T-cell (primary cell): ENCODE data around the gene KRCC1. TPM values are rescaled to one million over a fixed set of nuclear protein-coding genes. Genes with fewer than 3 reads are reported as not detected.

Source experiments
- ATAC-seq, 4 experiments: fragments of 200-7000 bp in 3 of 4; fragments of 150-1000 bp in 1 of 4; cut with Tn5 transposase; replicated peaks in 1 of 4; 1 replicate in 3 of 4; 2 replicates in 1 of 4; pipeline ENCODE4 v1.10.0; 2021; ENCODE audit warnings: moderate library complexity in 3 of 4, mild to moderate bottlenecking in 2 of 4, moderate number of reproducible peaks in 1 of 4
- CTCF ChIA-PET, 2 donors: fragments of 300-600 bp; sonication (Branson Sonifier 250); formaldehyde crosslinking; loops; one replicate each; lab custom pipeline; 2022; ENCODE audit warnings: antibody characterized with exemption in 2 of 2; lab: Charles Lee
- POLR2A ChIA-PET, 2 donors: fragments of 300-600 bp; sonication (Branson Sonifier 250); formaldehyde crosslinking; loops; one replicate each; lab custom pipeline; 2022; ENCODE audit warnings: antibody characterized with exemption in 2 of 2; lab: Charles Lee
- DNase-seq, 35 experiments: peaks; one replicate each; pipeline versions ENCODE4 v3.0.0 to v3.0.0-alpha.2; 2013 to 2023
- H3K27ac ChIP-seq: one replicate; pipeline ENCODE4 v1.5.1; 2013; ENCODE audit warnings: low read length
- H3K27me3 ChIP-seq, 2 experiments: replicated peaks in 1 of 2; 1 replicate in 1 of 2; 2 replicates in 1 of 2; pipeline versions ENCODE4 v1.6.1 to v1.7.0; 2013; ENCODE audit warnings: low read length in 1 of 2, mixed read lengths in 1 of 2; ENCODE audit not compliant: control insufficient read depth in 2 of 2, insufficient read depth in 2 of 2; ENCODE audit errors: extremely low read depth in 1 of 2
- H3K36me3 ChIP-seq, 2 donors: 1 replicate in 1 of 2; 2 replicates in 1 of 2; pipeline versions ENCODE4 v1.6.1 to v1.7.0; 2013; ENCODE audit warnings: low read length in 1 of 2; ENCODE audit not compliant: control insufficient read depth in 2 of 2, insufficient read depth in 1 of 2; ENCODE audit errors: extremely low read depth in 1 of 2
- H3K4me1 ChIP-seq, 2 experiments: 1 replicate in 1 of 2; 2 replicates in 1 of 2; pipeline versions ENCODE4 v1.6.1 to v1.7.0; 2013; ENCODE audit warnings: low read length in 2 of 2, mixed read lengths in 1 of 2; ENCODE audit not compliant: insufficient read depth in 2 of 2, control insufficient read depth in 1 of 2; ENCODE audit errors: extremely low read depth in 1 of 2
- H3K4me3 ChIP-seq, 2 donors: 1 replicate in 1 of 2; 2 replicates in 1 of 2; pipeline versions ENCODE4 v1.5.1 to v1.7.0; 2013; ENCODE audit warnings: mild to moderate bottlenecking in 2 of 2, low read length in 1 of 2, moderate library complexity in 1 of 2; ENCODE audit not compliant: control insufficient read depth in 1 of 2; ENCODE audit errors: extremely low read depth in 1 of 2
- H3K9me3 ChIP-seq: 2 replicates; pipeline ENCODE4 v1.7.0; 2013
- H3K27ac Mint-ChIP-seq, 2 donors: one replicate each; pipeline ENCODE4 v1.8.0; 2020 to 2021; ENCODE audit warnings: mild to moderate bottlenecking in 2 of 2, mixed read lengths in 2 of 2
- H3K27me3 Mint-ChIP-seq, 2 donors: one replicate each; pipeline ENCODE4 v1.8.0; 2021 to 2022; ENCODE audit warnings: mixed read lengths in 2 of 2
- H3K36me3 Mint-ChIP-seq: one replicate; pipeline ENCODE4 v1.8.0; 2021; ENCODE audit warnings: mixed read lengths
- H3K4me1 Mint-ChIP-seq, 3 donors: one replicate each; pipeline ENCODE4 v1.8.0; 2020 to 2022; ENCODE audit warnings: mixed read lengths in 3 of 3, mild to moderate bottlenecking in 1 of 3
- H3K4me3 Mint-ChIP-seq, 3 donors: one replicate each; pipeline ENCODE4 v1.8.0; 2020 to 2022; ENCODE audit warnings: mild to moderate bottlenecking in 3 of 3, mixed read lengths in 3 of 3, moderate library complexity in 3 of 3
- H3K9me3 Mint-ChIP-seq, 3 donors: one replicate each; pipeline ENCODE4 v1.8.0; 2020 to 2022; ENCODE audit warnings: mixed read lengths in 3 of 3
- WGBS: methylation state at CpG from one replicate; pipeline ENCODE4 v1.1.5; 2013; ENCODE audit warnings: missing lambda C conversion rate; ENCODE audit not compliant: insufficient coverage; 5-methylcytosine and 5-hydroxymethylcytosine counted together
- total RNA-seq, 35 experiments: library from RNA in 6 of 35; stranded (reverse) in 6 of 35; fragments of 120-200 nt in 1 of 35; gene quantifications; one replicate each; pipeline versions ENCODE4 v1.2.1 to v1.2.4 and lab custom pipeline; 2013 to 2026

Gene KRCC1
- total RNA-seq, result 10 to 100 TPM in 4 of 5 donors, 1 to 10 TPM in 1; 9.0 to 24.9 (median 20.7) TPM
- total RNA-seq (2013), result 28.6 TPM
- 8.5 to 51.7 (median 21.9) reads per million in 29 experiments for total RNA-seq (lab: John Stamatoyannopoulos, UW)

DNA sequence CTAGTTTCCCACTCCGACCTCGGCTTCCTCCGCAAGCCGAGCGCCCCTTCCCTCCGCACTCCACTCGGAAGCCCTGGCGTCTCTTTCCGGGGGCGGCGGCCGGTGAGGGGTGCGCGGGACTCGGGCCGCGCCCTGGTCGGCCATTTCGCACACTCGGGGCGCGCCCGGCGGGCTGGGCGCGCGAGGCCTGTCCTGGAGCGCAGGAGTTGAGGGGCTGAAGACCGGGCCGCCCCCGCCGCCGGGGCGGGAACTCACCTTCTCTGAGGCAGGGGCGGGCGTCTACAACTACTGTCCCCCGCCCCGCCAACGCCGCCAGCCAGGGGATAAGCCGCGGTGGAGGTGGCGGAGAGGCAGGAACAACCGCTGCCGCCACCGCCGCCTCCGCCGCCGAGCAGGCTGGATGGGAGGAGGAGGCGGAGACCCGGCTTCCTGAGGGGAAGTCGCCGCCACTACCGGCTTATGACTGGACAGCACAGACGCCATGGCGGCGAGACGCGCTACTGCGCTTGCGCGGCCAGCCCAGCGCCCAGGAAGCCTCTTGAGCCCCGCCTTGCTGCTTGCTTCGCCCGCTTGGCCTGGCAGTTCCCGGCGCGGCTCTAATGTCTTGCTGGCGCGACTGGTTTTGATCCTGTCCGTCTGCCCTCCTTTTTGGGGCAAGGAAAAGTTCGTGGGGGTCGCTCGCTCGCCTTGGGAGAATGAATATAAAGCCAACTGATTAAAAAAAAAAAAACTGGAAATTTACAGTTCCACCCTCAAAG lies at the start of gene KRCC1:
Gene KRCC1 (minus strand): TSS at position 413 of the 758 bp plus-strand sequence. CDS start 27,220 bp downstream, outside the sequence.
- Histone ChIP-seq H3K27me3 (no peaks in the 10 kb centered on the region), H3K9me3 (no peaks in the 10 kb centered on the region), H3K4me3 (peak within 1 kb of the TSS; percentile 75 to 86), H3K27ac (peak within 1 kb of the TSS; percentile 86), H3K36me3 (no peaks in the 10 kb centered on the region), H3K4me1 (peaks cover 14 to 20% of the 10 kb centered on the region in 2 experiments)
- peak within 1 kb of the TSS; percentile 98 to 99 for H3K27ac Mint-ChIP-seq
- DNase-seq (peak; percentile 84 to 99 (median 93)), ATAC-seq (peak; percentile 95 to 96 (median 95))
- peak within 1 kb of the TSS; percentile 85 to 96 (median 87) for H3K4me3 Mint-ChIP-seq
- under 1% methylated on average over 68 of the region's 77 CpGs for WGBS
- POLR2A ChIA-PET, result interaction anchor here in 1 of 2 donors (1.1 kb wide), 1 partner anchor 16 kb away, joined by 3 read pairs; no protein-coding TSS in a partner anchor
- CTCF ChIA-PET, result no interaction called here
- peaks cover 4% of the 10 kb centered on the region for H3K36me3 Mint-ChIP-seq
- no peaks in the 10 kb centered on the region for H3K9me3 Mint-ChIP-seq
- peaks cover 45 to 65% (median 57%) of the 10 kb centered on the region in 3 donors for H3K4me1 Mint-ChIP-seq
- no peaks in the 10 kb centered on the region for H3K27me3 Mint-ChIP-seq

DNA sequence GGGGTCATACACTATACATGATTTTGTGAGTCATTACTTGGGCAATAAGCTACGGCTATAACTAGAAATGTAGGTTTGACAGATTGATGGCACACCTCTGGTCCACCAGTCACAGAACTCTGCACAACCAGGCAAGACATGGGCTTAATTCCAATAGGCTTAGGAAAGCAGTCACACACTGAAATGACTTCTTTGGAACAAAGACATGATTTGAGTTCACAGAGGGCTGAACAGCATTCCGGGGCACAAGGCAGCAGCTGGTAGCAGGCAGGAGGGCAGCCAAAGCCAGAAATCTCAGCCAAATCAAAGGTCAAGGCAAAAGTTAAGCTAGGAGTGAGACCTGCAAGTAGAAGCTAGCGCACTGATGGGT lies 44.9 kb upstream of the KRCC1 start:
- Mint-ChIP-seq H3K27me3 (peaks cover 4 to 7% of the 10 kb centered on the region in 2 donors), H3K4me3 (no peak overlapping the region), H3K27ac (no peak overlapping the region), H3K4me1 (no peaks in the 10 kb centered on the region), H3K36me3 (no peaks in the 10 kb centered on the region), H3K9me3 (no peaks in the 10 kb centered on the region)
- ATAC-seq, result no peak
- no peaks in the 10 kb centered on the region for H3K4me1 ChIP-seq
- H3K36me3 ChIP-seq, result no peaks in the 10 kb centered on the region
- H3K4me3 ChIP-seq, result no peak overlapping the region
- ChIA-PET POLR2A (no interaction called here), CTCF (interaction anchor here in 1 of 2 donors (1.0 kb wide), 1 partner anchor 11 kb away, joined by 3 read pairs; no protein-coding TSS in a partner anchor)
- 93% methylated on average over 2 of the region's 3 CpGs for WGBS
- H3K27ac ChIP-seq, result no peak overlapping the region
- no peaks in the 10 kb centered on the region for H3K9me3 ChIP-seq
- no peak for DNase-seq
- no peaks in the 10 kb centered on the region for H3K27me3 ChIP-seq

DNA sequence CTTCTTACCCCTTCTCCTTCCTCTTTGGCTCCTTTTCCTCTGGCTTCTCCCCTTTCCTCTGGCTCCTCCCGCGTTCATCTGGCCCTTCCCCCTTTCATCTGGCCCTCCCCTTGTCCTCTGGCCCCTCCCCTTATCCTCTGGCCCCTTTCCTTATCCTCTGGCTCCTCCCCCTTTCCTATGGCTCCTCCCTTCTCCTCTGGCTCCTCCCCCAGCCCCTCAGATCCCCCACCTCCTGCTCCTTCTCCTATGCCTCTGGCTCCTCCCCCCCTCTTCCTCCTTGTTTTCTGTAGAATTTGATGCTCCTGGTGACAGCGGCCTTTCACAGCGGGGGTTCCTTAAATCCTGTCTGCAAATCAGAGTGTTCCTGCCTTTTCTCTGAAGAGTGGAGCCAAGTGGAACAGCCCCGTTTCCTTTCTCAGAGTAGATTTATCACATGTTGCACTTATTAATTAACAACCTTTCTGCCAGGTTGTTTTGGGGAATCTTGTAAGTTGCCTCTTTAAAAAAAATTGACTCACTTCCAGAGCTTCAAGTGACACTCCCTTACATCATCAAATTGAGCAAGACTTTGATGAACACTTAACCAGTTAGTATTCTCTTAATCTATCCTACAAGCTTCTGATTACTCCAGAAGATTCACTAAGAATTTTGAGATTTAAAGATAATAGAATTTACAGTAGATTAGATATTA lies 44.4 kb upstream of the KRCC1 start:
- no peaks in the 10 kb centered on the region for H3K36me3 ChIP-seq
- H3K27ac ChIP-seq, result no peak overlapping the region
- Mint-ChIP-seq H3K27ac (no peak overlapping the region), H3K4me1 (no peaks in the 10 kb centered on the region), H3K36me3 (no peaks in the 10 kb centered on the region), H3K27me3 (peaks cover 4 to 7% of the 10 kb centered on the region in 2 donors), H3K4me3 (no peak overlapping the region), H3K9me3 (no peaks in the 10 kb centered on the region)
- ChIA-PET POLR2A (no interaction called here), CTCF (no interaction called here)
- no peaks in the 10 kb centered on the region for H3K27me3 ChIP-seq
- H3K9me3 ChIP-seq, result no peaks in the 10 kb centered on the region
- 35% methylated on average over 2 of the region's 5 CpGs for WGBS
- no peak overlapping the region for H3K4me3 ChIP-seq
- ATAC-seq, result no peak
- DNase-seq, result no peak
- no peaks in the 10 kb centered on the region for H3K4me1 ChIP-seq

DNA sequence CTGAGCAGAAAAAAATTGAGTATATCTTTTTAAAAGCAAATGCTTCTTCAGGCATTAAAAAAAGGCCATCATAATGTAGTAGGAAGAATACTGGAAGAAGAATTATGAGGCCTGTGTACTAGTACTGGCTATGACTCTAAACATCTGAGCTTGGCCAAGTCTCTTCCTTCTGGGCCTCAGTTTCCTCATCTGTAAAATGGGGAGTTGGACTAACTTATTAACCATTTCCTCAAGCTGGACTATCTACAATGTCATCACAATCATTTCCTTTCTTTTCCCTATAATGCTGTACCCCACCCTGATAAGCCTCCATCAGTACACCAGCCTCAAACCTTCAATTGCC lies 42.9 kb upstream of the KRCC1 start:
- POLR2A ChIA-PET, result no interaction called here
- H3K27ac Mint-ChIP-seq, result no peak overlapping the region

GRCh38 chr2:88097891-88098557 lies 42.4 kb upstream of the KRCC1 start:
- Histone ChIP-seq H3K27ac (no peak overlapping the region), H3K9me3 (no peaks in the 10 kb centered on the region), H3K4me3 (no peak overlapping the region), H3K4me1 (no peaks in the 10 kb centered on the region), H3K27me3 (no peaks in the 10 kb centered on the region), H3K36me3 (no peaks in the 10 kb centered on the region)
- WGBS, result no CpG with 5 or more reads among the region's 4 CpGs
- peaks cover 0 to 4% of the 10 kb centered on the region in 2 donors for H3K27me3 Mint-ChIP-seq
- H3K4me3 Mint-ChIP-seq, result no peak overlapping the region
- no peak for DNase-seq
- H3K36me3 Mint-ChIP-seq, result no peaks in the 10 kb centered on the region
- H3K27ac Mint-ChIP-seq, result no peak overlapping the region
- ChIA-PET CTCF (interaction anchor here in 1 of 2 donors (0.8 kb wide), 1 partner anchor 38 kb away, joined by 3 read pairs; no protein-coding TSS in a partner anchor), POLR2A (no interaction called here)
- no peak for ATAC-seq
- no peaks in the 10 kb centered on the region for H3K4me1 Mint-ChIP-seq
- H3K9me3 Mint-ChIP-seq, result no peaks in the 10 kb centered on the region

More for the DNA sequence above, 42.9 kb upstream of the KRCC1 start:
- Mint-ChIP-seq H3K9me3 (no peaks in the 10 kb centered on the region), H3K4me3 (no peak overlapping the region), H3K36me3 (no peaks in the 10 kb centered on the region), H3K4me1 (no peaks in the 10 kb centered on the region), H3K27me3 (peaks cover 0 to 4% of the 10 kb centered on the region in 2 donors)
- ATAC-seq (no peak), DNase-seq (no peak)
- Histone ChIP-seq H3K27ac (no peak overlapping the region), H3K4me1 (no peaks in the 10 kb centered on the region), H3K36me3 (no peaks in the 10 kb centered on the region), H3K27me3 (no peaks in the 10 kb centered on the region), H3K9me3 (no peaks in the 10 kb centered on the region), H3K4me3 (no peak overlapping the region)
- CTCF ChIA-PET, result no interaction called here

GRCh38 chr2:88097192-88097591 lies 41.6 kb upstream of the KRCC1 start:
- Mint-ChIP-seq H3K4me3 (no peak overlapping the region), H3K27me3 (peaks cover 0 to 4% of the 10 kb centered on the region in 2 donors), H3K9me3 (no peaks in the 10 kb centered on the region), H3K27ac (no peak overlapping the region), H3K4me1 (peaks cover 0 to 1% (median 0%) of the 10 kb centered on the region in 3 donors), H3K36me3 (no peaks in the 10 kb centered on the region)
- Histone ChIP-seq H3K9me3 (no peaks in the 10 kb centered on the region), H3K4me1 (no peaks in the 10 kb centered on the region), H3K27ac (no peak overlapping the region), H3K36me3 (no peaks in the 10 kb centered on the region), H3K4me3 (no peak overlapping the region), H3K27me3 (no peaks in the 10 kb centered on the region)
- WGBS, result 67% methylated on average over 1 of the region's 3 CpGs
- DNase-seq (no peak), ATAC-seq (no peak)
- CTCF ChIA-PET, result no interaction called here
- POLR2A ChIA-PET, result no interaction called here
